H1 (cell line): ENCODE data around the gene TSPAN3. TPM values are rescaled to one million over a fixed set of nuclear protein-coding genes. Genes with fewer than 3 reads are reported as not detected.

Experiments
- CTCF ChIA-PET: fragments of 300-600 bp; sonication (Branson Sonifier 250); formaldehyde crosslinking; loops from one replicate; lab custom pipeline; 2021; ENCODE audit not compliant: partially characterized antibody; lab: Charles Lee
- POLR2A ChIA-PET: fragments of 300-600 bp; sonication (Branson Sonifier 250); formaldehyde crosslinking; loops from one replicate; lab custom pipeline; 2021; ENCODE audit warnings: inconsistent platforms; ENCODE audit not compliant: partially characterized antibody; lab: Charles Lee
- DNase-seq, 2 experiments: peaks; one replicate each; pipeline versions ENCODE4 v3.0.0 to v3.0.0-alpha.2; 2010 to 2022; ENCODE audit warnings: low spot score in 2 of 2, low read depth in 1 of 2, mixed read lengths in 1 of 2
- FAIRE-seq: peaks from 2 replicates; lab custom pipeline; 2011; peaks lifted over from hg19 to GRCh38; lab: Jason Lieb, UNC
- H2AFZ ChIP-seq: 2 replicates; pipeline ENCODE4 v1.8.1; 2012; ENCODE audit warnings: low read length, inconsistent platforms
- H2AK5ac ChIP-seq: 2 replicates; pipeline ENCODE4 v1.6.1; 2013; ENCODE audit warnings: low read depth, low read length
- H2BK120ac ChIP-seq: replicated peaks from 2 replicates; pipeline ENCODE3; 2013; ENCODE audit warnings: low read depth, low read length, inconsistent platforms
- H2BK12ac ChIP-seq: 2 replicates; pipeline ENCODE4 v1.6.1; 2013; ENCODE audit warnings: low read depth, low read length
- H2BK15ac ChIP-seq: 2 replicates; pipeline ENCODE4 v1.6.1; 2013; ENCODE audit warnings: low read length
- H2BK20ac ChIP-seq: 2 replicates; pipeline ENCODE4 v1.6.1; 2013; ENCODE audit warnings: low read length
- H2BK5ac ChIP-seq: 2 replicates; pipeline ENCODE4 v1.6.1; 2013; ENCODE audit warnings: low read depth, low read length
- H3K14ac ChIP-seq: 2 replicates; pipeline ENCODE4 v1.6.1; 2013; ENCODE audit warnings: inconsistent platforms; ENCODE audit not compliant: insufficient read length
- H3K18ac ChIP-seq: 2 replicates; pipeline ENCODE4 v1.6.1; 2013; ENCODE audit warnings: low read length; ENCODE audit errors: extremely low read depth
- H3K23ac ChIP-seq: 2 replicates; pipeline ENCODE4 v1.6.1; 2013; ENCODE audit warnings: inconsistent platforms; ENCODE audit not compliant: insufficient read length
- H3K23me2 ChIP-seq: 2 replicates; pipeline ENCODE4 v1.6.1; 2013; ENCODE audit warnings: low read depth, low read length
- H3K27ac ChIP-seq: 2 replicates; pipeline ENCODE4 v1.6.1; 2011; ENCODE audit warnings: low read depth, low read length, inconsistent platforms
- H3K27me3 ChIP-seq, 4 experiments: replicated peaks in 1 of 4; 1 replicate in 1 of 4; 2 replicates in 3 of 4; pipeline versions ENCODE4 v1.6.1 to v1.8.1; 2011 to 2013; ENCODE audit warnings: low read length in 3 of 4, mild to moderate bottlenecking in 3 of 4, inconsistent platforms in 2 of 4, mixed read lengths in 2 of 4, moderate library complexity in 1 of 4; ENCODE audit not compliant: control insufficient read depth in 3 of 4, insufficient read depth in 3 of 4; ENCODE audit errors: extremely low read depth in 1 of 4
- H3K36me3 ChIP-seq, 4 experiments: 2 replicates each; pipeline versions ENCODE4 v1.6.1 to v1.8.1; 2011 to 2013; ENCODE audit warnings: mild to moderate bottlenecking in 4 of 4, low read length in 3 of 4, moderate library complexity in 2 of 4, control low read depth in 1 of 4, inconsistent platforms in 1 of 4; ENCODE audit not compliant: insufficient read depth in 4 of 4, control insufficient read depth in 2 of 4
- H3K4ac ChIP-seq: replicated peaks from 2 replicates; pipeline ENCODE3; 2013; ENCODE audit warnings: low read length, low read depth, mixed read lengths, inconsistent platforms; ENCODE audit not compliant: insufficient read length
- H3K4me1 ChIP-seq, 4 experiments: replicated peaks in 1 of 4; 1 replicate in 1 of 4; 2 replicates in 3 of 4; pipeline versions ENCODE4 v1.6.1 to v1.8.1; 2011 to 2013; ENCODE audit warnings: low read length in 3 of 4, inconsistent platforms in 2 of 4, mixed read lengths in 1 of 4; ENCODE audit not compliant: insufficient read depth in 4 of 4, control insufficient read depth in 3 of 4
- H3K4me2 ChIP-seq, 2 experiments: 2 replicates each; pipeline versions ENCODE4 v1.6.1 to v1.8.1; 2011 to 2013; ENCODE audit warnings: low read depth in 2 of 2, low read length in 2 of 2, control low read depth in 1 of 2, inconsistent platforms in 1 of 2, mild to moderate bottlenecking in 1 of 2; ENCODE audit not compliant: insufficient read depth in 1 of 2
- H3K4me3 ChIP-seq, 4 experiments: fragments of 200-600, 300-600 bp in 1 of 4; sonication (generic), shearing (Covaris generic), sonication (Bioruptor Twin) in 1 of 4; 2 replicates each; pipeline versions ENCODE4 v1.5.1 to v1.8.1; 2011 to 2016; ENCODE audit warnings: low read length in 4 of 4, low read depth in 3 of 4, control low read depth in 2 of 4, inconsistent platforms in 2 of 4, mild to moderate bottlenecking in 2 of 4, mixed read lengths in 1 of 4, moderate library complexity in 1 of 4; ENCODE audit not compliant: insufficient read depth in 2 of 4; ENCODE audit errors: extremely low read depth in 1 of 4
- H3K56ac ChIP-seq: replicated peaks from 2 replicates; pipeline ENCODE3; 2013; ENCODE audit warnings: low read depth, mild to moderate bottlenecking, mixed read lengths, low read length, inconsistent platforms; ENCODE audit not compliant: insufficient read length
- H3K79me1 ChIP-seq: 2 replicates; pipeline ENCODE4 v1.6.1; 2013; ENCODE audit warnings: low read depth, low read length, control low read depth
- H3K79me2 ChIP-seq, 2 experiments: 2 replicates each; pipeline versions ENCODE4 v1.6.1 to v1.8.1; 2012 to 2013; ENCODE audit warnings: low read length in 2 of 2, mild to moderate bottlenecking in 2 of 2, inconsistent platforms in 1 of 2; ENCODE audit not compliant: insufficient read depth in 2 of 2, control insufficient read depth in 1 of 2
- H3K9ac ChIP-seq, 4 experiments: replicated peaks in 1 of 4; 1 replicate in 1 of 4; 2 replicates in 3 of 4; pipeline versions ENCODE4 v1.6.1 to v1.8.1; 2011 to 2013; ENCODE audit warnings: low read depth in 3 of 4, low read length in 3 of 4, control low read depth in 2 of 4, mild to moderate bottlenecking in 2 of 4, moderate library complexity in 2 of 4, inconsistent platforms in 1 of 4; ENCODE audit errors: extremely low read depth in 1 of 4
- H3K9me3 ChIP-seq, 2 experiments: 2 replicates each; pipeline versions ENCODE4 v1.6.1 to v1.8.1; 2012 to 2013; ENCODE audit warnings: mild to moderate bottlenecking in 2 of 2, moderate library complexity in 2 of 2, control low read depth in 1 of 2, inconsistent platforms in 1 of 2, low read depth in 1 of 2, low read length in 1 of 2, mixed read lengths in 1 of 2; ENCODE audit not compliant: insufficient read depth in 2 of 2
- H4K20me1 ChIP-seq, 2 experiments: replicated peaks in 1 of 2; 2 replicates each; pipeline versions ENCODE3 to v1.8.1; 2011 to 2013; ENCODE audit warnings: inconsistent platforms in 2 of 2, low read length in 2 of 2, mild to moderate bottlenecking in 1 of 2; ENCODE audit not compliant: insufficient read depth in 2 of 2, control insufficient read depth in 1 of 2
- H4K5ac ChIP-seq: 2 replicates; pipeline ENCODE4 v1.6.1; 2013; ENCODE audit warnings: low read length, low read depth, mixed read lengths, inconsistent platforms; ENCODE audit not compliant: insufficient read length
- H4K8ac ChIP-seq: 2 replicates; pipeline ENCODE4 v1.8.0; 2013; ENCODE audit warnings: mild to moderate bottlenecking, moderate library complexity, low read length, inconsistent platforms; ENCODE audit not compliant: insufficient read depth; ENCODE audit errors: extremely low read depth
- H4K91ac ChIP-seq: replicated peaks from 2 replicates; pipeline ENCODE3; 2013; ENCODE audit warnings: low read length, mixed read lengths, inconsistent platforms; ENCODE audit not compliant: insufficient read length
- CHD2 ChIP-seq: IDR thresholded peaks from 2 replicates; pipeline ENCODE4 v1.6.1; 2012; ENCODE audit warnings: low read length, improper control_type of control experiment
- GTF2F1 ChIP-seq: IDR thresholded peaks from 2 replicates; pipeline ENCODE4 v1.6.1; 2012; ENCODE audit warnings: low read depth, low read length, improper control_type of control experiment, borderline replicate concordance
- JUN ChIP-seq: IDR thresholded peaks from 2 replicates; pipeline ENCODE4 v1.6.1; 2011; ENCODE audit warnings: low read depth, mild to moderate bottlenecking, improper control_type of control experiment, low read length
- NRF1 ChIP-seq: IDR thresholded peaks from 2 replicates; pipeline ENCODE4 v1.6.1; 2011; ENCODE audit warnings: mild to moderate bottlenecking, low read depth, low read length, improper control_type of control experiment
- POLR2A ChIP-seq, 2 experiments: IDR thresholded peaks; 1 replicate in 1 of 2; 2 replicates in 1 of 2; pipeline ENCODE4 v1.6.1; 2011; ENCODE audit warnings: low read depth in 2 of 2, low read length in 2 of 2, mild to moderate bottlenecking in 2 of 2; ENCODE audit errors: control extremely low read depth in 1 of 2
- POLR2AphosphoS5 ChIP-seq: IDR thresholded peaks from 2 replicates; pipeline ENCODE4 v1.6.1; 2011; ENCODE audit warnings: low read depth, low read length
- POU5F1 ChIP-seq: IDR thresholded peaks from 2 replicates; pipeline ENCODE4 v1.6.1; 2011; ENCODE audit warnings: low read depth, mild to moderate bottlenecking, low read length, moderate library complexity
- SIRT6 ChIP-seq: IDR thresholded peaks from one replicate; pipeline ENCODE4 v1.7.1; 2012; ENCODE audit warnings: low read length, inconsistent platforms
- TBP ChIP-seq: IDR thresholded peaks from 2 replicates; pipeline ENCODE4 v1.6.1; 2011; ENCODE audit warnings: low read depth, low read length, improper control_type of control experiment
- TCF12 ChIP-seq: IDR thresholded peaks from 2 replicates; pipeline ENCODE4 v1.6.1; 2011; ENCODE audit warnings: low read depth, mild to moderate bottlenecking, low read length
- TEAD4 ChIP-seq: IDR thresholded peaks from 2 replicates; pipeline ENCODE4 v1.6.1; 2012; ENCODE audit warnings: low read depth, low read length, inconsistent platforms, mixed read lengths
- WGBS, 2 experiments: shearing (Covaris generic) in 1 of 2; methylation state at CpG; one replicate each; pipeline versions ENCODE4 v1.1.6 to v1.1.7; 2013 to 2015; ENCODE audit warnings: low lambda C conversion rate in 2 of 2, mixed read lengths in 2 of 2, inconsistent platforms in 1 of 2, low coverage in 1 of 2, missing lambda C conversion rate in 1 of 2; ENCODE audit not compliant: insufficient replicate concordance in 2 of 2, insufficient coverage in 1 of 2, insufficient read length in 1 of 2; ENCODE audit errors: extremely low coverage in 1 of 2, missing lambda C conversion rate in 1 of 2; 5-methylcytosine and 5-hydroxymethylcytosine counted together
- polyA plus RNA-seq, 7 experiments: library from polyadenylated mRNA; depleted of rRNA in 3 of 7; stranded (reverse) in 5 of 7; unstranded in 2 of 7; fragments of >200 nt in 5 of 7; fragments of 200-250 nt in 2 of 7; gene quantifications; 1 replicate in 5 of 7; 2 replicates in 1 of 7; 4 replicates in 1 of 7; pipeline versions ENCODE4 v1.2.1 to v1.2.3, GENCODE V29; 2011 to 2013; ENCODE audit warnings: missing spikeins in 2 of 7, mixed read lengths in 2 of 7
- total RNA-seq: library from RNA; stranded (reverse); fragmentation: NEBNext Ultra II Directional; extraction: Animal tissue kit (Norgen Biotek cat#: 25700); gene quantifications from 2 replicates; pipeline ENCODE4 v1.2.1, GENCODE V29; 2021

The TSPAN3 gene
- total and polyA plus RNA-seq, 2 of the 8 experiments (the other 6 are each of a cell fraction or from before 2014, with no cell fraction given) = 107 to 238 TPM

DNA sequence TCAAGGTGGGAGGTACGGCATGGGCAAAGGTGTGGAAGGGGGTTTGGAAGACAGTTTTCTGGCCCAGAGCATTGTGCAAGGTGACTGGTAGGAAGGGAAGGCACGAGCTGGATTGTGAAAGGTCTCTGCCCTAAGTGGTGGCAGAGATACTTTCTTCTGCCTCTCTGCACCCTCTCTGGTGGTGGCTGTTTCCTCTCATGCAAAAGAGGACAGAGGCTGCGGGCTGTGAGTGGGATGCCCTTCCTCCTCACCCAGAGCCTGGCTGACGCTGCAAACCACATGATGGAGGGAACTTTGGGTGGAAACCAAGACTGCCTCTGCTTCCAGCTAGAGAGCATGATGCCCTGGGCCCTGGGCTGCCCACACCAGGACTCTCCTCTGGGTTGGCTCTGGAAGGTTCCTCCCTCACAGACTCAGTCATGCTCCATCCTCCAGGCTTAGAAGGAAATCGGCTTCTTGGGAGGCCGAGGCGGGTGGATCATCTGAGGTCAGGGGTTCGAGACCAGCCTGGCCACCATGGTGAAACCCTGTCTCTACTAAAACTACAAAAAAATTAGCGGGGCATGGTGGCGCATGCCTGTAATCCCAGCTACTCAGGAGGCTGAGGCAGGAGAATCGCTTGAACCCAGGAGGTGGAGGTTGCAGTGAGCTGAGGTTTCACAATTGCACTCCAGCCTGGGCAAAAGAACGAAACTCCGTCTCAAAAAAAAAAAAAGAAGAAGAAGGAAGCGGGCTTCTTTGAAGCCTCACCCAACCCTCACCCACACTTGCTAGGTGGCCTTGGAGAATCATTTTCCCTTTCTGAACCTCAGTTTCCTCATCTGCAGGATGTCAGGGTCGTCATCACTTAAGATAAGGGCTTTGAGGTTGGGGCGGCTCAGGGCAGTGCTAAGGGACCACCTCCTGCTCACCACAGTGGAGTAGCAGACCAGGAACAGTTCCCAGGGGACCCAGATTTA, 67.7 kb downstream of the TSPAN3 start:
- no peak overlapping the region for H3K4me3 ChIP-seq
- H4K8ac ChIP-seq = no peak overlapping the region
- no peak overlapping the region for H3K4me2 ChIP-seq
- no peak overlapping the region for H4K5ac ChIP-seq
- H3K23me2 ChIP-seq = no peaks in the 10 kb centered on the region
- no peaks in the 10 kb centered on the region for H3K36me3 ChIP-seq
- H3K18ac ChIP-seq = peak overlapping the region; percentile 32; the same call in 1 of the 2 replicates
- no peak overlapping the region for H2AK5ac ChIP-seq
- H3K56ac ChIP-seq = no peak overlapping the region
- H3K9ac ChIP-seq = no peak overlapping the region
- no peak overlapping the region for H2BK12ac ChIP-seq
- H2BK5ac ChIP-seq = no peak overlapping the region
- no peaks in the 10 kb centered on the region for H3K4me1 ChIP-seq
- H2BK120ac ChIP-seq = no peak overlapping the region
- POLR2A ChIA-PET = no interaction called here
- H3K9me3 ChIP-seq = no peaks in the 10 kb centered on the region
- no peaks in the 10 kb centered on the region for H4K20me1 ChIP-seq
- no peak overlapping the region for H3K27ac ChIP-seq
- no peak overlapping the region for H4K91ac ChIP-seq
- no peak overlapping the region for H3K4ac ChIP-seq
- H2AFZ ChIP-seq = no peak overlapping the region
- H3K14ac ChIP-seq = no peak overlapping the region
- H3K23ac ChIP-seq = no peak overlapping the region
- FAIRE-seq (no peak), DNase-seq (no peak)
- no peaks in the 10 kb centered on the region for H3K79me2 ChIP-seq
- H3K27me3 ChIP-seq = peaks cover 0 to 3% (median 0%) of the 10 kb centered on the region in 4 experiments; a peak in 2 of 7 replicates
- WGBS, 2 experiments = 87% methylated on average over 10 of the region's 16 CpGs; no CpG with 5 or more reads in 1 of the 2 experiments
- CTCF ChIA-PET = interaction anchor here (1.7 kb wide), 1 partner anchor 32 kb away, joined by 4 read pairs; no protein-coding TSS in a partner anchor
- no peak overlapping the region for H2BK15ac ChIP-seq
- H3K79me1 ChIP-seq = no peaks in the 10 kb centered on the region
- H2BK20ac ChIP-seq = no peak overlapping the region
- no peak for TF ChIP-seq NRF1
- TF ChIP-seq POU5F1 = no peak
- no peak for TF ChIP-seq JUN
- no peak for TF ChIP-seq TEAD4
- TF ChIP-seq POLR2AphosphoS5 = no peak
- no peak for TF ChIP-seq TCF12
- TF ChIP-seq POLR2A (IDR thresholded peaks at IDR 0.05; ENCODE audit: control extremely low read depth in 1 of 2, low read depth in 2 of 2, low read length in 2 of 2) = no peak
- TF ChIP-seq CHD2 = no peak
- no peak for TF ChIP-seq TBP
- no peak for TF ChIP-seq SIRT6
- no peak for TF ChIP-seq GTF2F1
